K562 (cell line): ENCODE results near the gene CHST12. TPM values are rescaled to one million over a fixed set of nuclear protein-coding genes. Genes with fewer than 3 reads are reported as not detected.

Experiments used
- ATAC-seq: fragments of 200-7000 bp; cut with Tn5 transposase; 3 replicates; pipeline ENCODE4 v1.9.1; 2020; ENCODE audit warnings: moderate library complexity
- BruUV-seq: library from RNA; stranded (reverse); fragments of 400-500 nt; replicated peaks from 2 replicates; lab custom pipeline; 2021; lab: Mats Ljungman, UMichigan
- CTCF ChIA-PET: fragments of 300-600 bp; formaldehyde crosslinking; extraction: SDS; loops from one replicate; lab custom pipeline; 2021; ENCODE audit warnings: low intra/inter-chr PET ratio; lab: Yijun Ruan, JAX
- POLR2A ChIA-PET: fragments of 300-600, 350-650 bp; sonication (Branson Sonifier 250); formaldehyde crosslinking; extraction: SDS; loops from one replicate; lab custom pipeline; 2021; ENCODE audit warnings: antibody characterized with exemption, inconsistent platforms; lab: Yijun Ruan, JAX
- DNase-seq, 4 experiments: peaks; one replicate each; pipeline versions ENCODE4 v3.0.0 to v3.0.0-alpha.2; 2011 to 2018; ENCODE audit warnings: low spot score in 3 of 4, mixed read lengths in 3 of 4; ENCODE audit errors: extremely low read depth in 1 of 4
- FAIRE-seq: peaks from 2 replicates; lab custom pipeline; 2011; peaks lifted over from hg19 to GRCh38; lab: Jason Lieb, UNC
- H2AFZ ChIP-seq: 2 replicates; pipeline ENCODE4 v1.6.0; 2011; ENCODE audit warnings: low read depth, low read length, control low read depth, inconsistent platforms
- H3K27ac ChIP-seq: fragments of 200-600 bp; 3 replicates; pipeline ENCODE4 v1.8.0; 2011; ENCODE audit warnings: low read depth, mild to moderate bottlenecking, control low read depth, inconsistent platforms, low read length, moderate library complexity, mixed read lengths; ENCODE audit errors: extremely low read depth
- H3K27me3 ChIP-seq, 2 experiments: fragments of 300-600 bp in 1 of 2; 2 replicates in 1 of 2; 3 replicates in 1 of 2; pipeline versions ENCODE4 v1.6.0 to v1.8.0; 2011; ENCODE audit warnings: inconsistent platforms in 2 of 2, low read length in 2 of 2, mild to moderate bottlenecking in 1 of 2, mixed read lengths in 1 of 2, moderate library complexity in 1 of 2; ENCODE audit not compliant: control insufficient read depth in 2 of 2, insufficient read depth in 2 of 2
- H3K36me3 ChIP-seq: fragments of 300-600 bp; 3 replicates; pipeline ENCODE4 v1.8.0; 2011; ENCODE audit warnings: mild to moderate bottlenecking, low read length, inconsistent platforms; ENCODE audit not compliant: control insufficient read depth, insufficient read depth
- H3K4me1 ChIP-seq, 2 experiments: fragments of 200-600 bp in 1 of 2; replicated peaks in 1 of 2; 2 replicates in 1 of 2; 3 replicates in 1 of 2; pipeline versions ENCODE4 v1.5.1 to v1.8.0; 2011; ENCODE audit warnings: inconsistent platforms in 2 of 2, low read length in 2 of 2, mild to moderate bottlenecking in 1 of 2, mixed read lengths in 1 of 2, moderate library complexity in 1 of 2; ENCODE audit not compliant: control insufficient read depth in 2 of 2, insufficient read depth in 2 of 2
- H3K4me2 ChIP-seq: 2 replicates; pipeline ENCODE4 v1.6.1; 2011; ENCODE audit warnings: low read length, control low read depth, inconsistent platforms, mixed read lengths; ENCODE audit not compliant: insufficient read depth
- H3K4me3 ChIP-seq: fragments of 200-600 bp; sonication (generic), shearing (Covaris generic); 2 replicates; pipeline ENCODE4 v1.5.1; 2016; ENCODE audit warnings: control low read depth, inconsistent platforms
- H3K79me2 ChIP-seq: fragments of 200-600 bp; 3 replicates; pipeline ENCODE4 v1.8.0; 2011; ENCODE audit warnings: low read length, inconsistent platforms; ENCODE audit not compliant: control insufficient read depth, insufficient read depth
- H3K9ac ChIP-seq, 2 experiments: 2 replicates each; pipeline versions ENCODE4 v1.6.0 to v1.6.1; 2011; ENCODE audit warnings: low read depth in 2 of 2, low read length in 2 of 2, control low read depth in 1 of 2, inconsistent platforms in 1 of 2, mild to moderate bottlenecking in 1 of 2, mixed read lengths in 1 of 2; ENCODE audit not compliant: insufficient read depth in 1 of 2
- H3K9me1 ChIP-seq: one replicate; pipeline ENCODE4 v1.6.0; 2011; ENCODE audit warnings: inconsistent platforms, mild to moderate bottlenecking, low read length, moderate library complexity; ENCODE audit not compliant: control insufficient read depth, insufficient read depth
- H3K9me3 ChIP-seq: replicated peaks from 2 replicates; pipeline ENCODE4 v1.5.1; 2011; ENCODE audit warnings: low read depth, low read length, inconsistent platforms; ENCODE audit not compliant: control insufficient read depth, insufficient read depth
- H4K20me1 ChIP-seq: replicated peaks from 2 replicates; pipeline ENCODE4 v1.6.1; 2011; ENCODE audit warnings: low read length, inconsistent platforms, mixed read lengths; ENCODE audit not compliant: control insufficient read depth, insufficient read depth
- MAFG ChIP-seq: fragments of 450-650 bp; conservative IDR thresholded peaks from 2 replicates; pipeline ENCODE4 v1.6.1; 2016; ENCODE audit warnings: missing genetic modification characterization, missing compliant biosample characterization
- POLR2G ChIP-seq: fragments of 200-400 bp; formaldehyde crosslinking; IDR thresholded peaks from 2 replicates; pipeline ENCODE4 v1.6.1; 2017; ENCODE audit warnings: low read depth, mild to moderate bottlenecking, antibody characterized with exemption, low read length, moderate library complexity
- ZNF408 ChIP-seq: fragments of 250-450 bp; sonication (Bioruptor Pico); IDR thresholded peaks from 2 replicates; pipeline ENCODE4 v1.4.0; 2020; ENCODE audit warnings: low read depth, mild to moderate bottlenecking, moderate library complexity
- WGBS: fragments of 100-300 bp; shearing (Covaris generic); methylation state at CpG from one replicate; pipeline ENCODE4 v1.1.6; 2016; ENCODE audit warnings: low coverage, mixed read lengths; ENCODE audit not compliant: insufficient coverage; ENCODE audit errors: missing lambda C conversion rate; 5-methylcytosine and 5-hydroxymethylcytosine counted together
- in situ Hi-C: fragments of 300-500 bp; cut with MboI; formaldehyde crosslinking; loops from 4 replicates; pipeline ENCODE4 v1.15.0; 2018; ENCODE audit warnings: inconsistent platforms, mixed read lengths
- intact Hi-C: fragments of 100-400 bp; cut with micrococcal nuclease; formaldehyde crosslinking; loops from 2 replicates; pipeline ENCODE4 v1.14.2; 2022
- polyA plus RNA-seq, 8 experiments: library from polyadenylated mRNA; depleted of rRNA in 4 of 8; stranded (reverse) in 5 of 8; unstranded in 3 of 8; fragments of >200 nt; fragmentation: Nextera tagmentation in 2 of 8; fragmentation: Illumina TruSeq in 1 of 8; extraction: Ambion mirVana in 2 of 8; extraction: Trizol in 1 of 8; gene quantifications; 2 replicates each; pipeline versions ENCODE4 v1.2.1 to v1.2.3, GENCODE V29; 2011 to 2014; ENCODE audit warnings: inconsistent platforms in 1 of 8, missing spikeins in 1 of 8
- total RNA-seq, 7 experiments: library from RNA; depleted of rRNA in 6 of 7; stranded (reverse); fragments of >200 nt in 6 of 7; fragmentation: Illumina TruSeq in 2 of 7; extraction: Trizol in 2 of 7; gene quantifications; 2 replicates each; pipeline versions ENCODE4 v1.2.1 to v1.2.3, GENCODE V29; 2011 to 2021; ENCODE audit warnings: low replicate concordance in 1 of 7
- TF ChIP-seq, protein P1 (sequence below): fragments of 150-350 bp; IDR thresholded peaks from 2 replicates; pipeline ENCODE4 v1.6.1; 2014; ENCODE audit warnings: low read depth, mild to moderate bottlenecking, low read length, borderline replicate concordance

Gene CHST12
- total and polyA plus RNA-seq, 9 of the 15 experiments (the other 6 are each of a cell fraction or from before 2014, with no cell fraction given): 0.18 to 19.8 (median 3.6) TPM

DNA sequence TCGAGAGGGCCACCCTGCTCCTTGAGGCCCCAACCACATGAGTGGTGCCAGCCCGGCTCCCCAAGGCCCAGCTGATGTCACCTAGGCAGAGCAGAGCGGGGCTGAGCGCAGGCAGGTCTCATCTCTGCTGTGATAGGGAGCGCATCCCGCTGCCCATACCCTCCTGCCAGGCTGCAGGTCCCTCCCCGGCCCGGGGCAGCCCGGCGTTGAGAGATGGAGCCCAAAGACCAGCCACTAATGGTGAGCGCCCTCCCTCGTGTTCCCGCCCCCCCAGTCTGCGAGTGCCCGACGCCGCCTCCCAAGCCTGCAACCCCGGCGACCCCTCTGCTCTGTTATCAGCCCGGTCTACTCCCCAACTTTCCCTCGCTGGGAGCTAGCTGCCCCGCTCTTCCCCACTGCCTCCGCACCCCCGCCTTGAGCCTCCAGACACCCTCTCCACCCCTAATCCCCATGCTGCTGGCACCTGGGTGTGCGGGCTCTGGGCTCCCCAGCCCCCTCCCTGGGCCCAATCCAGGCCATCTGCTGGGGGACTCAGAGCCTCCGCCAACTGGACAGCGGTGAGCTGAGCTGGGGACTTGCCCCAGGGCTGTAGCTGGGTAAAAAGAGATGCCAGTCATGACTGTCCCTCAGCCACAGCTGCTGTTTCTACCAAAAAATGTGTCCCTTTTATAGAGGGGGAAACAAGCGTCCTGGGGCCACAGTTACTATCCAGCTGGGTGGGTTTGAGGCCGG, 19.7 kb upstream of the CHST12 start:
- ChIA-PET CTCF (interaction anchor here (0.9 kb wide), 1 partner anchor 85 kb away, joined by 4 read pairs; no protein-coding TSS in a partner anchor), POLR2A (interaction anchor here (0.9 to 1.6 kb wide), 5 partner anchors 10 to 25 kb away, joined by 4 to 10 read pairs (median 5); no protein-coding TSS in a partner anchor)
- ATAC-seq (no peak; the same call in 2 of the 3 replicates), DNase-seq (no peak)
- in situ Hi-C loops: no loop called here
- H3K27ac ChIP-seq: no peak overlapping the region
- intact Hi-C loops: no loop called here
- no TSS peak for BruUV-seq
- no peaks in the 10 kb centered on the region for H3K9me1 ChIP-seq
- WGBS: 86% methylated on average over 14 of the region's 29 CpGs
- H3K79me2 ChIP-seq: no peaks in the 10 kb centered on the region
- no peak overlapping the region for H3K4me3 ChIP-seq
- H3K4me1 ChIP-seq: peaks cover 0 to 47% of the 10 kb centered on the region in 2 experiments; a peak in 2 of 5 replicates
- H3K27me3 ChIP-seq: no peaks in the 10 kb centered on the region
- no peaks in the 10 kb centered on the region for H3K9me3 ChIP-seq
- TF ChIP-seq, protein P1, sequence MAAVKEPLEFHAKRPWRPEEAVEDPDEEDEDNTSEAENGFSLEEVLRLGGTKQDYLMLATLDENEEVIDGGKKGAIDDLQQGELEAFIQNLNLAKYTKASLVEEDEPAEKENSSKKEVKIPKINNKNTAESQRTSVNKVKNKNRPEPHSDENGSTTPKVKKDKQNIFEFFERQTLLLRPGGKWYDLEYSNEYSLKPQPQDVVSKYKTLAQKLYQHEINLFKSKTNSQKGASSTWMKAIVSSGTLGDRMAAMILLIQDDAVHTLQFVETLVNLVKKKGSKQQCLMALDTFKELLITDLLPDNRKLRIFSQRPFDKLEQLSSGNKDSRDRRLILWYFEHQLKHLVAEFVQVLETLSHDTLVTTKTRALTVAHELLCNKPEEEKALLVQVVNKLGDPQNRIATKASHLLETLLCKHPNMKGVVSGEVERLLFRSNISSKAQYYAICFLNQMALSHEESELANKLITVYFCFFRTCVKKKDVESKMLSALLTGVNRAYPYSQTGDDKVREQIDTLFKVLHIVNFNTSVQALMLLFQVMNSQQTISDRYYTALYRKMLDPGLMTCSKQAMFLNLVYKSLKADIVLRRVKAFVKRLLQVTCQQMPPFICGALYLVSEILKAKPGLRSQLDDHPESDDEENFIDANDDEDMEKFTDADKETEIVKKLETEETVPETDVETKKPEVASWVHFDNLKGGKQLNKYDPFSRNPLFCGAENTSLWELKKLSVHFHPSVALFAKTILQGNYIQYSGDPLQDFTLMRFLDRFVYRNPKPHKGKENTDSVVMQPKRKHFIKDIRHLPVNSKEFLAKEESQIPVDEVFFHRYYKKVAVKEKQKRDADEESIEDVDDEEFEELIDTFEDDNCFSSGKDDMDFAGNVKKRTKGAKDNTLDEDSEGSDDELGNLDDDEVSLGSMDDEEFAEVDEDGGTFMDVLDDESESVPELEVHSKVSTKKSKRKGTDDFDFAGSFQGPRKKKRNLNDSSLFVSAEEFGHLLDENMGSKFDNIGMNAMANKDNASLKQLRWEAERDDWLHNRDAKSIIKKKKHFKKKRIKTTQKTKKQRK: no peak
- no peak for TF ChIP-seq ZNF408 (CRISPR knock-in tag)
- peak; percentile 62 for TF ChIP-seq POLR2G
- TF ChIP-seq MAFG: no peak
- TF ChIP-seq, all 486 proteins: peak for 1
- Histone ChIP-seq H2AFZ (no peak overlapping the region), H3K9ac (peak overlapping the region in 1 of 2 experiments; percentile 9; a peak in 1 of 4 replicates), H3K4me2 (no peak overlapping the region), H3K36me3 (peaks cover 44% of the 10 kb centered on the region; the same call in 2 of the 3 replicates), H4K20me1 (peaks cover 12% of the 10 kb centered on the region; the same call in 1 of the 2 replicates)
- FAIRE-seq: no peak
